GM18867 (cell line): Measurements from ENCODE around the gene TMEM60.
"Not testable (repeated sequence)": the region's sequence is repeated elsewhere in the genome, so short reads cannot be mapped to it uniquely, and the experiment has no call there.

Source experiments
- ATAC-seq: cut with Tn5 transposase; IDR thresholded peaks from one replicate; pipeline ENCODE4 v1.9.1; 2021; ENCODE audit warnings: mild to moderate bottlenecking, moderate library complexity; ENCODE audit not compliant: unreplicated experiment

The TMEM60 gene

DNA sequence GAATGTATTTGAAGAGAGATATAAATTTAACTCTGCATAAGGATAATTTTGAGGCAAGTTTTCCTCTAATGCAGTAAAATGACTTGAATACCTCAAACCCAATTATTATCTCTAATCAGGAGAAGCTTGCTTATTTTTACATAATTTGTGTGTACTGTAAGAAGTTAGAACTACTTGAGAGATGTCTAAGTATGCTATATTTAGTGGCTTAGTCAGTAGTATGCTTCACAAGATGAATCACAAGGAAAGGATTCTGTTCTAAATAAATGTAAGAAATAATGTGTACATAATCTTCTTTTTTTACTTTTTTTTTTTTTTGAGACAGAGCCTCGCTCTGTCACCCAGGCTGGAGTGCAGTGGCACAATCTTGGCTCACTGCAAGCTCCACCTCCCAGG is 14.1 kb upstream of the TMEM60 start:
- no peak for ATAC-seq

DNA sequence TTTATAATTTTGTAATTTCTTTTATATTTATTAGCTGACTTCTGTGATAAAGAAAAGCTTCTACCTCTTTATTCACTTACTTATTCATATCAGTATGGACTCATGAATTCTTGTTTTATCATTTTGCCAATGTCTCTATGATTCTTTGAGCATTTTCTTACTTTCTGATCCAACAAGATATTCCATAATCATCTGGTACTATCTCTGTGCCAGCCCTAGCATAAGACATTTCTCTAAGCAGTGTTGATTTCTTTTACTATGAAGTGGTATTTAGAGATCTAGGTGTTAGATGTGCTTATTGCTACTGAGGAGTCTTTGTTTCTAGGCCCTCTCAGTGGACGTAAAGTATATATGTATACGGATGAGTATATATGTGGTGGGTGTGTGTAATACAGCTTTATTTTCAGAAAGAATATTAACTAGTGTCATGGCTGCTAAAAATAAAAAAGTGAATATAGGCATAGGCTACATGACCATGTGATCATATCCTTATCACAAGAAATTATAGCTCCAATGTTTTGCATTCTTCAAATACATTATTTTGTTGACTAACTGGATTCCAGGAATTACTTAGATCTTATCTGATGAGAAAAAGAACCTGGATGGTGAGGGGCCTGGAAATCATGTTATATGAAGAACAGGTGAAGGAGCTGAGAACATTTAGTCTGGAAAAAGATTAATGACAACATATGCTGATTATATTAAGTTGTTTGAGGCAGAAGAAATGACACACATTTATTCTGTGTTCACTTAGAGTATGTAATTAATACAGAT is 13.5 kb upstream of the TMEM60 start:
- ATAC-seq: no peak

DNA sequence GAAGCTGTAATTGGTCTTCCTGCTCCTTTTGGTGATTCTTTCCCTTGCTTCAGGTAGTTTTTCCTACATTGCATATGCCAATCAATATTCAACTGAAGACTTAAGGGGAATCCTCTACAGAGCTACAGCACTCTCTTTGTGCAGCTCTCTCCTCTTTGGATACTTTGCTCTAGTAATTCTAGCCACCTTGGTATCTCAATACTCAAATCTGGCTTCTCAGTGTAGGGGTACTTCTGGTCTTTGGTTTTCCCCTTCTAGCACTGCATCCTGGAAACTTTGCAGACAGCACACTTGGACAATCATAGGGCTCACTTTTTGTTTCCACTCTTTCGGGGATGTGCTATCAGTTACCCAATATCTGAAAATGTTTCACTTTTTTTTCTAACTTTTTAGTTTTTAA is 10.3 kb upstream of the TMEM60 start:
- no peak for ATAC-seq

DNA sequence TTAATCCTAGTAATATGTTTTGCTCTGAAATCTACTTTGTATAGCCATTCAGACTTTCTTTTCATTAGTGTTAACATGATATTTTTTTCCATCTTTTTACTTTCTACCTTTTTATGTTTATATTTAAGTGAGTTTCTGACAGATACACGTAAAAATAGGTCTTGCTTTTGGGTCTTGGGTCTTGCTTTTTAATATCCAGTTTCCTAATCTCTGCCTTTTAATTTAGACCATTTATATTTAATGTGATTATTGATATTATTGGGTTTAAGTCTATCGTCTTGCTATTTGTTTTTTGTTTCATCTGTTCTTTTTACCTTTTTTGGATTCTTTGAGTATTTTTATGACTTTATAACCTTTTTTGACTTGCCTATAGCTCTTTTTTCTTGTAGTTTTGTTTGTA is 8.2 kb upstream of the TMEM60 start:
- ATAC-seq: no peak

DNA sequence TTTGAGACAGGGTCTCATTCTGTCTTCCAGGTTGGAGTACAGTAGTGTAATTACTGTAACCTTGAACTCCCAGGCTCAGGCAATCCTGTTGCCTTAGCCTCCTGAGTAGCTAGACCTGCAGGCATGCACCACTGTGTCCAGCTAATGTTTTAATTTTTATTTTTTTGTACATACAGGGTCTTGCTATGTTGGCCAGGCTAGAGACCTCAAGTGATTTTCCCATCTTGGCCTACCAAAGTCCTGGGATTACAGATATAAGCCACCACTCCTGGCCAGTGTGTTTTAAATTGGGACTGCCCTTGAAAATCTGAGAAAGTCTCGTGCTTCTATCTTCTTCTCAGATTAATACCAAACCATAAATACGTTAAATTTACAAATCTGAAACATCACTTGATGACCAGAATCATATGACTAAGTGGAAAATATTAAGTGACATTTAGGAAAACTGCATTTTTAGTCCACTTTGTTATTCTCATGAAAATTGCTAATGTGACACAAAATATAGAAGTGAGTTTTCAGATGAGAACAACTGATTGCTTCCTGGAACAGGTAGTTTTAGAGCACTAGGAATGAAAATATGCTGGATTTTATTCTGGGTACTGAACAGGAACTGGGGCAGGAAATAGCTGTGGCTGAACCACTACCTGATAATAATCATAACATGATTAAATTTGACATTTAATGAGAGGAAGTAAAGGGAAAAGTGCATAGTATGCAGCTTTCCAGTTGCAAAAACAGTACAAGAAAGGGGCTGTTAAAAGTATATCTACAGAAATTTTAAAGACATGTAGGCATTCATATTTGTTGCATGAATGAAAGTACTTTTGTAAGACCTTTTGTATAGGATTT is 4.5 kb upstream of the TMEM60 start:
- ATAC-seq: no peak

DNA sequence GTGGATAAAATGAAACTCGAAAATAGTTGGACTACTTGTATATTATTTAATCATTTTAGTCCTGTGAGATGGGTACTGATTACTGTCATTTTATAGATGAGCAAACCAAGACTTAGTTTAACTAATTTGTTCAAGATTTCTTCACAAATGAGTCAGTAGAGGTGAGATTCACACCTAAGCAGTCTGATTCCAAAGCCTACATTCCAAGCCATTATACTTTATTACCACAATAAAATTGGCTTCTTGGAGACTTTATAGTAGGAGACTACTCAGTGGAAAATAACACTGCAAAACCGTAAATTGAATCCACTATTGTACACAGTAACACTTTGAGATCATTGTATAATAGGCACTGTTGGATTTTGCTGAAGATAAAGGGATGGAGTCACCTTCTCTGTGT is 2.5 kb upstream of the TMEM60 start:
- ATAC-seq: no peak

DNA sequence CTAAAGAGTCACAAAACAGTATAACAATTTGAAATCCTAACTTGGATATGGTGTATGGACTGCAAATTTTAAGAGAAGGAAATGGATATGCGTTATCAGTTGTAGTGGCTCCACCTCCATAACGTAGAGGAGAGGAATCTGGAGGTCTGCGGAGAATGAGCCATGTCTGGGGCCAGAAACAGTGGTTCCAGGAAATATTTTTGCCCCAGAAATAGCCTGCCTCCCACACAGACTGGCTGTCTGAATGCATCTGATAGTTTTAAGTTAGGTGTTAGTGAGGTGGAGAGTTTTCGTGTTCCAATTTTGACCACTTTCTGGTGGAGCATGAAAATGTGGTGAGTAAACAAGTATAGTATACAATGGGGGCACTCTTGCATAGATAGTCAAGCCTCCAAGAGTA is 1.9 kb upstream of the TMEM60 start:
- ATAC-seq: no peak

DNA sequence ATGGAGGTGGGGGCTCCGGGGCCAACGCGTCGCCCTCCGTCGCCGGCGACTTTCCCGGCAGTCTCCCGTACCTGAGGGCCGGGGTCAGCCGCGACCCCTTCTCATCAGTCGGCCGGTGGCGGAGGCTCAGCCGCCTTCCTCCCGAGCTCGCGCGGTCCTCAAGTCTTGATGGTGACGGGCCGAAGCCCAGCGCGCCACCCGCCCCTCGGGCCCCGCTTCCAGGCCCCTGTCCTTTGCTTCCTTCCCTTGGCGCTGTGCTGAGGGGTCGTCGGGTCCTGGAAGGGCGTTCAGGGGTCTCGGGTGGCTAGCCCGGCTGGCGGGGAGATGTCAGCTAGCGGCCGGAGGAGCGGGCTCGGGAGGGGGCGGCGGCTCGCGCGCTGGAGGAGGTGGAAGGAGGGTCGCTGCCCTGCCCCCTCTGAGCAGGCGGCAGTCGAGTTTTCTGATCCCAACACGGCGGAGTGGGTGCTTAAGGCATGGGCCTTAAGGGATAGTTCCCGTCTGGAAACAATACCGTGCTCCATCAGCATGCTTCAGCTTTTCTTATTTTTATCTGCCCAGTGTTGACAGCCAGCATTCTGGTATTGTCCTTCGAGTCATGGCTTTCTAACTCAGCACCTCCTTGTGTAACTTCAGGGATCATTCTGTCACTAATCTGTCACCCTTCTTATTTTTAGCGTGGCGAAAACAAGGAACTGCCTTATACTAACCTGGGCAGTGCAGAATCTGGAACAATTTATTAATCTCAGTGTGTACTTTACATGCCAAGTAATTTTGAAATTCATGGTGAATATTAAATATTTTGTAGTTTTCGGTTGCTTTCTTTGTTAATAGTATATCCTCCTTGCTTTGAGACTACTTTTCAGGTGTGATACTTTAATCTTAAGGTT is 1.1 kb upstream of the TMEM60 start:
- ATAC-seq: peak; percentile 1

DNA sequence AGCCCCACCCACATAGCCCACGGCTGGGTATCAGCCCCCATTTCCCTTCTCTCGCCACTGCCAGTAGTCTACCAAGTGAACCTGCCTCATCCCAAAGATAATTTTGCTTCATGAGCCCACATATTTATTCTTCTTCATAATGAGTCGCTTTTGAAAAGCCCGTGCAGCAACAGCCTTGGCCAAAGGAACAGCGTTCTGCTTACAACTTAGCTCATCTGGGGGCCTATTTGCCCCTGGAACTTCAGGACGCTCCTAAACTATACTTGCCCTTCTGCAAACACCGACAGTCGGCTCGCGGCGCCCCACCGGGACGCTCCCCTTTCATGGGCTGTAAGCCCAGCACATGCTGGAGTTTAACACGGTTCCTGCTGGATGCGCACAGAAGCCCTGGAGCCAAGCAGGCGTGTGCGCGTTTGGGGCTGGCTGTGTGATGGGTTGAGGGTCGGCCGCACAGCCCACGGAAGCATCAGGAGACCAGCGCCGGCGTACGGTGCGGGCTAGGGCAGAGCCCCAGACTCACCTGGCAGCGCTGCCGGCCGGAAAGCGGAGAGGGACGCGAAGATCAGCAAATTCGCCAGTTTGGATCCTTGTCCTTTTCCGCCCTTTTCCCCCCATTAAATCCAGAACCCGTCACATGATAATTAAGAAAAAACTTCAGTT is 370 bp downstream of the TMEM60 start:
- ATAC-seq: peak; percentile 37

DNA sequence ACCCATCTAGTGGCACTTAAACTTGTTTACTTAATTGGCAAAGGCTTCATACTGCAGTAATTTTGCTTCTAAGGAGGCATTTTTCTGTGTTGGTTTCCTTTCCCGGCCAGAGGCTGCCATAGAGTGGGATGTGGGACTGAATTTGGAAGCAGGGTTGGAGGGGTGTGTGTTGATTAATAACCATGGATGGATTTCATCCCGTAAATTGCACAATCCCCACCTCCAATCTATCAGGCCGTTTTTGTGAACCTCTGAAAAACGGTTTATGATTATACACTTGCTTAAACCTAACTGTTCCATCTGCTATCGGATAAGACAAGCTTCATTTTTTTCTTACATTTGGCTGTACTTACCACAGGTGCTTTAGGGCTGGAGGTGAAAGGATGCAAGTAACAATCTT is 1.3 kb downstream of the TMEM60 start:
- no peak for ATAC-seq

DNA sequence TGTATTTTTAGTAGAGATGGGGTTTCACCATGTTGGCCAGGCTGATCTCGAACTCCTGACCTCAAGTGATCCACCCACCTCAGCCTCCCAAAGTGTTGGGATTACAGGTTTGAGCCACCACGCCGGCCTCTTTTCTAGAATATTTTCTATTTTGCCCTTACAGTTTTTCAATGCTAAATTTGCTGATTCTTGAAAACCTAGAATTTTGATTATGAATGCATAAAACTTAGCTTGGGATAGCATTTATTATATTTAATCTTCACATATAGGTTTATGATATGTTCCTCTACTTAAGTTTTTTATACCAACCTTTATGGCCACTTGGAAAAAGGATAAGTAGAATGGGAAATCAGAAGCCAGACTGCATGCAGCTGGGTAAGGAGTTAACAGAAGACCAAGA is 2.1 kb downstream of the TMEM60 start:
- ATAC-seq: no peak

DNA sequence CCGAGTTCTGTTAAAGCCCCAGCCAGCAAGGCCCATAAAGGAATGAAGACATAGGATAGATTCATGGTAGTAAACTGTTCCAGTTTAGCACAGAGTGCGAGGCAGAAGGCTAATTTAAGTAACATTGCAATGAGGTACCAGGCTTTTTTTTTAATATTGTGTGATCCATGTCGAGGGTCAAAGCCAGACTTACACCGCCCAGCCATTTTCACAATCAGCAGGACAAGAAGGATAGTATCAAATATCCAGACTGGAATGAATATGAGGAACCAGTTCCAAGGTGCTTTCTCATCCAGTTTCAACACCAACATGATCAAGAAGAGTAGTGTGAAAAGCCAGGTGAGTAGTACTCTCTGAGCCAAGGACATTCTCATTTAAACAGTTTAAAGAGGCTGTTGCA is 4.2 kb downstream of the TMEM60 start:
- ATAC-seq: no peak

DNA sequence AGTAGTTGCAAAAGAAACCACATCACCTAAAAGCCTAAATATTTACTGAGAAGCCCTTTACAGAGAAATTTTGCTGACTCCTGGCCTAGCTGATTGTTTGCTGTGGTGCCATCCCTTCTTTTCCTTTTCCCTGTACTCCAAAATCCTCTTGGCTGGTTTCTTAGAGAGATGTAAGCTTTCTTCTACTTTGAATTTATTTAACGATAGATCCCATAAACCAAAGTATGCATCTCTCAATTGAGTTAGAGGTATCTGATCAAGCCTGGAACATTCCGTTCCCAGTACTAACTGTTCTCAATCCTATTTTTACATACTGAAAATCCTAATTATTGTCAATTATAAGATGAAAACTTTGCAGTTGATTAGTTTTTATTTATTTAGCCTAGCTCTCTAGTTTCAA is 6.3 kb downstream of the TMEM60 start:
- ATAC-seq: no peak

DNA sequence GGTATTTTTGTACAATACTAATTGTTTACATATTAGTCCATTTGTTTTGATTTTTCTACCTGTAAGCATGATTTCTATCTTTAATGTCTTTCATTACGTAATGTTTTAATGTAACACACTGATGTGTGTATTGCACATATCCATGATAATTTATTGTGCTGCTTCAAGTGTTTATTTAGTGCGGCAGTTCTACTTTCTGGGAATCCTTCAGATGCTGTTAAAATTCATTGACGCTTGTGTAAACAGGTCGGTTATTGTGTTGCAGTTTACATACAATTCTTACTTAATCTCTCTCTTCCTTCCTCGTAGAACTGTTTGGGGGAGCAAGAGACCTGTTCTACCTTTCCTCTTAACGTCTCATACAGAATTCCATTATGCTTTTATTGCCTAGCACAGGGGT is 6.9 kb downstream of the TMEM60 start:
- ATAC-seq: no peak

DNA sequence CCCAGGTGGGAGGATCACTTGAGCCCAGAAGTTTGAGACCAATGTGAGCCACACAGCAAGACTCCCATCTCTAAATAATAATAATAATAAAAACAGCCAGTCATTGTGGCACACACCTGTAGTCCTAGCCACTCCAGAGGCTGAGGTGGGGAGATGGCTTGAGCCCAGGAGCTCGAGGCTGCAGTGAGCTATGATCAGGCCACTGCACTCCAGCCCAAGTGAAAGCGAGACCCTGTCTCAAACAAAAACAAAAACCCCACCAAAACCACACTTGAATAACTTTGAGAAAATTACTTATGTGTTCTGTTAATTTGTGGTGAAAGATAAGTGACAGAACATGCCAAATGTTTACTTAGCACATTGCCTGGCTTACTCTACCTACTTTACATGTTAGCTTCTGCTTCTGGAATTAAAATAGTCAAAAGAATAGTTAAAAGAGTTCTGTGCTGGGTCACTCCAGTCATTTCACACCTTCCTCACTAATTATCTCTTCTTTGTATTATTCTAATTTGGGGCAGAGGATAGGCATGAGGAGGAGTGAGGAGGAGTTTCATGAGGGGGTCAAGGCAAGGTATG is 9.8 kb downstream of the TMEM60 start:
- peak; percentile 39 for ATAC-seq

DNA sequence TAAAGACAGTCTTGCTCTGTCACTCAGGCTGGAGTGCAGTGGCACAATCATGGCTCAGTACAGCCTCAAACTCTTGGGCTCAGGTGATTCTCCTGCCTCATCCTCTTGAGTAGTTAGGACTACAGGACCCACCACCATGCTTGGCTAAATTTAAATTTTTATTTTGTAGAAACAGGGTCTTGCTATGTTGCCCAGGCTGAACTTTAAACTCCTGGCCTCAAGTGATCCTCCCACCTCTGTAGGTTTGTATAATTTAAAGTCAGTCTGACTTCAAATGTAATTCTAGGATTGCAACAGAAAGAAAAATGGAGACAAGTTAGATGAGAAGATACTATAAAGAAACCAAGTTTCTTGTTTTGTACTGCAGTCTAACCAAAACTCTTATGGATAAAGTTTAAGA is 11.5 kb downstream of the TMEM60 start:
- ATAC-seq: no peak

DNA sequence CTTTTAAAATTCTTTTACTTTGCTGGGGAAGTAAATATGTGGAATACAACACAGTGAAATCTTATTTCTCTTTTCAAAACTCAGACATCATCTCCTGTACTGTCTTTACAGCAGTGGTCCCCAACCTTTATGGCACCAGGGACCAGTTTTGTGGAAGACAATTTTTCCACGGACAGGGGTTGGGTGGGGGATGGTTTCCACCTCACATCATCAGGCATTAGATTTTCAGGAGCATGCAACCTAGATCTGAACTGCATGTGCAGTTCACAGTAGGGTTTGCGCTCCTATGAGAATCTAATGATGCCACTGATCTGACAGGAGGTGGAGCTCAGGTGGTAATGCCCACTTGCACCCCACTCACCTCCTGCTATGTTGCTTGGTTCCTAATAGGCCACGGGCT is 12.2 kb downstream of the TMEM60 start:
- ATAC-seq: no peak

DNA sequence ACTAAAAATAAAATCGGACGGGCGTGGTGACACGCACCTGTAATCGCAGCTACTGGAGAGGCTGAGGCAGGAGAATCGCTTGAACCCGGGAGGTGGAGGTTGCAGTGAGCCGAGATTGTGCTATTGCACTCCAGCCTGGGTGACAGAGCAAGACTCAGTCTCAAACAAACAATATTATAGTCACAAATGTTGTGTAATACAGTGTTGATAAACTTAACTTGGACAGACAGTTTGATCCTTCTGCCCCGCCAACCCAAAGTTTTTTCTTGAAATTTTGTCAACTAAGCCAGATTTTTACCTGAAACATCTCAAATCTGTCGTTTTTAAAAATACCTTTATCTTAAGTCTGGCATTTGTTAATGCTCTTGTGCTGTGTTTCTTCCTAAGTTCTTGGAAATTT is 13.8 kb downstream of the TMEM60 start:
- ATAC-seq: not testable (repeated sequence)

DNA sequence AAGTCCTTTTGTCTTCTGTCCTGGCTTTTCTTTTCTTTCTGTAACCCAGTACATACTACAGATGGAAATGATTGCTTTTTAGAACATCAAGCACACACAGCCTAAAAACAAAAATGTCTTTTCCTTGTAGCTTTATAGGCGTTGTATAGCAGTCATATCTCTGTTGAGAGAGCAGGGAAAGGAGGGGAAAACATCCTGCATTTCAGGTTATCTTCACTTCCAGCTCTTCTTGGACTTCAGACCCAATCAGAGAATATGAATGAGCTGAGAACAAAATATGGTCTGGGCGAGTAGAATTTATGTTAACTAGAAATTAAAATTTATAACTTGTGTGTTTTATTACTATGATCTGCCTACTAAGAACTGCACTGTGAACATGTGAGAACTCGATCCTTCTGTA is 14.7 kb downstream of the TMEM60 start:
- ATAC-seq: no peak

DNA sequence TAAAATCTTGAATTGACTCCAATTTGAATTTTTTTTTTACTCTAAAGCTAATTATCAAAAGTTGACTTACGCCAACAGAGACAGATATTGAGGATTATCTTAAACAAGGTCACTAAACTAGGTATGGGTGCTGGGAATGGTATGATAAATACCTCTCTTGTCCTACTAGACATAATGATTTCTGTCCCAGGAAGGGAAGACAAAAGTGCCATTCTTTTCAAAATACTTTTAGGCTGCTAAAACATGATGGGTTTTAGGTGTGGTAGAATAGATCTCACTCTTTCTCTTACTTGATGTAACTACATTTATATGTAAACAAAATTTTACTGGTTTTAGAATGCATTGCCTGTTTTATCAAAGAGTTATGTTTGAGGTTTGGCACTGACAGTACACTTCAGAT is 15.1 kb downstream of the TMEM60 start:
- ATAC-seq: no peak

DNA sequence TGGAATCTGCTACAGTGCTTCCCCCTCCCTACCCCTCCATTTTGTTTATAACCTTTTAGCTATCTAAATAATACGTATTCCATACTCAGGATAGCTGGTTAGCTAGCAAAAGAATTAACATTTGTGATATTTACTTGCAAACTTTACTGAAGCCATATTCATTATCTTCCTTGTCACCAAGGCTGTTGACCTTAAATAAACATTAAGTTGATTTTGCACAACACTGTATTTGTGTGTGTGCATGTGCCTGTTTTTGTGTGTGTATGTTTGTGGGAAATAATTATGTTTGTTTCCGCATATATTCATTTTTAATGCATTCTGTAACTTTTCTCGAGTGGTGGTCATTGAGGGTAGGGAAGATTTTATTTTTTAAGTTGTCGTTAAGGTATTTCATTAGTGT is 15.9 kb downstream of the TMEM60 start:
- no peak for ATAC-seq
